ENCODE data around the gene RALB.

- no peak for TF ChIP-seq GATA2 (IDR thresholded peaks at IDR 0.05; ENCODE audit: low read depth, low read length)
- TF ChIP-seq GATA3 (IDR thresholded peaks at IDR 0.05; ENCODE audit: low read depth, low read length) = no peak
Measured at GRCh38 chr2:120257522-120257921, 4.9 kb downstream of the RALB start.

Measured in SH-SY5Y (cell line).